Stimulated activated CD4-positive, alpha-beta T cell treated with anti-CD3 and anti-CD28 coated beads, Interleukin-1b, Interleukin-23, amount 100 ng/mL, for 48 hours (primary cell): ENCODE results near the gene KCNJ1.

Source experiments
- DNase-seq: peaks from one replicate; pipeline ENCODE4 v3.0.0-alpha.2; 2020

KCNJ1 gene

DNA sequence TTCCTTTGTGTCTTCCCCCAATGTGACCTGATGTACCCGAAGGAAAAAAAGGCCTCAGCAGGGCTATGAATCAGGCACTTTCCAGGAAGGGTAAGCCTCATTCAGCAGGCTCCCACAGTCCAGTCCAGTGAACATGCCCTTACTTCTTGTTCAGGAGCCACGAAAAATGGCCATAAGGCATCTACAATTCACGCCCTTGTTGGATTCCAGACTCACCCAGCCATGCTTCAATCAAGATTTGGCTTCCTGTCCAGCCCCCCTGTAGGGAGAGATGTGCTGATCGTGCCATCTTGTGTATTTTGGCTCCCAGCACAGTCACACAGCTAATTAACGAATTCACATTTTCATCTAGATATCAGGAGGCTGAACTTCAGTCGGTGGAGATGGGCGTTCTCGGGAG, 14.1 kb upstream of the KCNJ1 start:
- no peak for DNase-seq

DNA sequence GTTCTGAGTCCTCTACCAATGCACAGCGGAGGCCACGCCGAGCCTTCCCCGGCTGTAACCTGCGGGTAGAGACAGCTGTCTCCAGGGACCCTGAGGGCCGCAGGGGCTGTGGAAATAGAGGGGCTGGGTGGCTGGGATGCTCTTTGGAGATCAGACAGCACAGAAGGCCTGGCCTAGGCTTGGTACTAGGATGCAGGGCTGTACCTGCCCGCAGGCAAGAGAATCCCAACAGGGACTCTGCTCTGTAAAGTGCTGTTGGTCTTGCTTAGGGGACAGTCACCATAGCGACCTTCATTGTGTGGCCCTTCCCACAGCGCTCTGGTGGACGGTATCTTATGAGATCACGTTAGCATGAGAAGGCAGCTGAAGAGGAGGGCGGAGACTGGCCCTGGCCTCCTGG, 12.7 kb upstream of the KCNJ1 start:
- no peak for DNase-seq

DNA sequence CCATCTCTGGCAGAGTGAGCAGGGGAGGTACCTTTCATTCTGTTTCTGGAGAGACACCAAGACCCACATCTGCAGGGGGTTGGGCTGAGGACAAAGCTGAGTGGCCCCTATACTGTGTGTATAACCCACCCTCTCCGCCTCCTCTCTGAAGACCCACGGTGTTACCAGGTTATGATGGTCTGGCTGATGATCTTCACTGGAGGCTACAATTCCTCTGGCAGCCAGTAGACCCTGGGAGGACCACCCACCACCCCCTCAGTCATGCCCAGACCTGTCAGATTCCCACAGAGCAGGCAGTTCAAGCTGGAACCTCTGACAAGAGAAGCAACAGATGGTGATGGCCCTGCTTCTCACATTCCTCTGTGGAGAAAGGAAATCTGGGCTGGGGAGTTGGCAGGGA, 11.4 kb upstream of the KCNJ1 start:
- no peak for DNase-seq

DNA sequence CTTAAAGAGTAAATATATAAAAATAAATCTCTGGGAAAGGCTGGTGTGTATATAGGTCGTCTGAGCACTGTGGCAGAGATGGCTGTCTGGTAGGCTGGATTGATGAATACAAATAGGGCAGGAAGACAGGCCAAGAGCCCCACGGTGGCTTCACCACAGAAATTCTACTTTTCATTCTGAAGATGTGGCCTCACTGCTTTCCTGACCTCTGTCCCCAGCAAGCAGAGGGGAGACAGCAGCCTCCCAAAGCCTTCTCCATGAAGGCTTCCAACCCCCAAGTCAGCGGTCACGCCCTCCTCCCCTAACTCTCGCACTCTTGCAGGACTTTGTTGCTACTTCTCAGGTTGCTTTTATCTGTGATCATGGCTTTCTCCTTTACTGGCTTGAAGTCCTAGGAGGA, 10.6 kb upstream of the KCNJ1 start:
- DNase-seq, result no peak

DNA sequence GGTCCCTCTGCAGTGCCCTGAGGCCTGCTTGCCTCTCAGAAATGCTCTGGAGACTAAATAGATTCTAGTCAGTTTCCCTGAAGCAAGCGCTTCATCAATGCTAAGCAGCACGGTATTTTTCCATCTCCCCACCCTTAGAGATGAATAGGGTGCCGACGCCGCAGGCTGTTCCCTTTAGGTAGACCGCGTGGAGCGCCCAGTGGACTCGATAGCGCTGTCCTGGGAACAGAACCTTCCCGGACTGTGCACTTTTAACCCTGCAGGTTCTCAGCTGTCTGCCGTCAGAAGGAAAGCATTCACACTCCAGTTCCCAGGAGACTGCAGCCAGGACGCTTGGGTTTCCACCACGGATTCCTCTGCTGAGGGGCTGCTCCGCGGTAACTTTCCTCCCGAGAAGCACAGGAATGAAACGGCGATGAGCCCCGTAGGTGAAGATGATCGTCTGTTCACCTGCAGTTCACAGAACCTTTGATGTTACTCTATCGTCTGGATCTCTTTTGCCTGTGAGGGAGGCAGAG, 9.1 kb upstream of the KCNJ1 start:
- DNase-seq, result no peak

DNA sequence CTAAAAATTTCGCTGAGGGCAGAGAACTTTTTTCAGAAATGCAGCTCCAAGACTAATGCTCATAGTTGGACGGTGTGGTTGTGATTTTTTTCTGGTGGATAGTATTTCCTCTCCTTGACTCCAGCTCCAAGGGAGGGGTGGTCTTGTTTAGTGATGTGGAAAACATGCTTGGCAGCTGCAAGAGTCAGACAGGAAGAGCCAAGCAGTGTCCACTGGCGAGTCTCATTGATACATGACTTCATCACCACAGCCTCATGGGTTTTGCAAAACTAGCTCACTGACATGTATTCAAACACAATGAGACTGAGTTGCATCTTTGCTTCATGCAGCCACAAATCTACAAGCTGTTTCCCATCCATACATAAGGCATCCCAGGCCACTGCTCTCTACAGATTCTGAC, 7.3 kb upstream of the KCNJ1 start:
- DNase-seq, result no peak

DNA sequence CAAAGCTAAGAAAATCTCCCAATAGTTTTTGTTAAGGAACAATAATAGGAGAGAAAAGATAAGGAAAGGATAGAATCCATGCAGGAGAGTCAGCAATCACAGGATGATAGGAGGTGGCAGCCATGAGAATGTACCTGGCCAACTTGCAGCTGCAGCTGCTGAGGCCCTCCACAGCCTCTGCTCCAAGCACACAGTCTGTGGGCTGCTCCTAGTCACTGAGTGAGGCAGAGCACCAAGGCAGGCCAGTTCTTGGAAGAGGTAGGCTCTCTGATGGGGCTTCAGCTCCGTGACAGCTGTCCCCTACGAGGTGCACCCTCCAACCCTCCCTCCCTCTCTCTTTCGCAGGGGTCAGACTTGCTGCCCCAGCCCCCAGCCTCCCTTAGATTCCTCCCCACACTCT, 5.5 kb upstream of the KCNJ1 start:
- no peak for DNase-seq

DNA sequence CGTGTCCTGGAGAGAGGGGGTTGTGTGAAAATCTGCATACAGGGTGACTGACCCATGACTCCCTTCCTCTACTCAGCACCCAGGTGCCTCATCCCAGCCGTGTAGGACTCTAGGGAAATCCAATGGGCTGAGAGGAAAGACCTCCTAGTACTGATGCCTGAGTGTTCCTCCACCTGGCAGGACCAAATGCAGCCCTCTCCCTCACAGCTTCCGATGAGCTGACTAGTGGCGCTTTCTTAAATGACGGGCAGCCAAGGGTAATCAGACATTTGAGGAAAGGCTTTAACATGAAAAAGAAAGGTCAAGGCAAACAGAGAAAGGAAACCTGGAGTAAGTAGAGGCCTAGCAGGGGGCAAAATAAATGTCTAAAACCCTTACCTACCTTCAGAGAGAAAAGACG, 5.0 kb upstream of the KCNJ1 start:
- no peak for DNase-seq

DNA sequence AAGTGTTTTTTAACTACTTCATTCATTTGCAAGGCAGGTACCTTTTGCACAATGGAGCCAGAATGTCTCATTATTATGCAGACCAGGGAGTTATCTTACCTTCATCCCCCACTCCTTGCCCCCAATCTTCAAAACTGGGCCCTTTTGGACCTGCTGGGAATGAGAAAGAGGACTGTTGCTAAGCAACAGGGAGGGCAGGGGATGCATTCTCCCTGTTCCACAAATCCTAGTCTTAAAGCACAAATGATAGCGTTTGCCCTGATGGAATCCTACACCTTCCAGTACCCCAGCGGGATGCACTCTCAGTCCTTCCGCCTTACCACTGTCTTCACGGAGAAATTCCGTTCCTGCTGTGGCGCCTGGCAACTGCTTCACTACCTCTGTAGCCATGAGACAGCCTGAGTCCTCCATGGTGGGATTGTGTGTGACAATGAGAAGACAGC, 4.1 kb upstream of the KCNJ1 start:
- DNase-seq, result no peak

DNA sequence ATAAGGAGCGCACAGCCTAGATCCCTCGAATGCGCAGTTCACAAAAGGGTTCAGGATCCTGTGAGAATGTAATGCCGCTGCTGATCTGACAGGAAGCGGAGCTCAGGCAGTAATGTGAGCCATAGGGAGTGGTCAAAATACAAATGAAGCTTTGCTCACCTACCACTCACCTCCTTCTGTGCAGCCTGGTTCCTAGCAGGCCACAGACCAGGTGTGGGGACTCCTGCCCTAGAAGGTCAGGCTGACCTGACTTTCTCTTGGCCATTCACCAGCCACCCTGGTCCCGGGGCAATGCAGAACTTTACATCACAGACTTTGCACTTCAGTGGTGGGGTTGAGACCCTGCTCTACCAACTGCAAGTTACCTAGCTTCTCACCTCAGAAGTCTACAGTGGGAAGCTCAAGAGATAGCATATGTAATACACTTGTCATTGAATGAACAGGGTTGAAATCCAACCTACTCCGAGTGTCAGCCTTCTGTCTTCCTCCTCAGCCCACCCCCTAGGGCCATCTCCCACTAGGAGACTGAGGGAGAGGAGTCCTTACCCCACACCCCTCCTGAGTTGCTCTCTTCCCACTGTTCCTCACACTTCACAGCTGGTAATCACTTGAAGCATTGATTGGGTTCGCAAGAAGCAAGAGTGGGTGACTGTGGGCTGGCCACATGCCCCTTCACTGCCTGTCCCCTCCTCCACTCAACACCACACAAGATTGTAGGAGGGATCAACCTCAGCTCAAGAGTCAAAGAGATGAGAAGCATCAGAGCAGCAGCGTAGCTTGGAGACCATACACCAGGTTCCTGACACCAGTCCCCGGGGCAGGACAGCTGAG, 2.0 kb upstream of the KCNJ1 start:
- DNase-seq, result no peak

DNA sequence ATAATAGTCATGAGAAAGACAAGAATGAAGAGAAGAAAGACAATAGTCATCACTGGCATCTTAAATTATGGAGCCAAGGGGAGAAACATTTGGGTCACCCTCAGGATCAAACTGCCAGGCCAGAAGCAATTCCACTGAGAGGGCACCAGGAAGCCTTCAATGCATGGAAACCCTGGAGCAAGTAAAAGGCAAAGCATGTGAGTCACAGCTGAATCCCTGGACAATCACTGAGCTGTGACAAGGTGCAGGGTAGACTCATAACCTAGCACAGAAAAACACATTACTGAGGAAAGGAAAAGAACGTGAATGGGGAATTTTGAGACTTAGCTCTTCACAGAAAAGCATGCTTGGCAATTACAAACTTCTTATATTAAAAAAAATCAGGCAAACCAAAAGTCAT, 1.6 kb downstream of the KCNJ1 start:
- DNase-seq, result no peak

DNA sequence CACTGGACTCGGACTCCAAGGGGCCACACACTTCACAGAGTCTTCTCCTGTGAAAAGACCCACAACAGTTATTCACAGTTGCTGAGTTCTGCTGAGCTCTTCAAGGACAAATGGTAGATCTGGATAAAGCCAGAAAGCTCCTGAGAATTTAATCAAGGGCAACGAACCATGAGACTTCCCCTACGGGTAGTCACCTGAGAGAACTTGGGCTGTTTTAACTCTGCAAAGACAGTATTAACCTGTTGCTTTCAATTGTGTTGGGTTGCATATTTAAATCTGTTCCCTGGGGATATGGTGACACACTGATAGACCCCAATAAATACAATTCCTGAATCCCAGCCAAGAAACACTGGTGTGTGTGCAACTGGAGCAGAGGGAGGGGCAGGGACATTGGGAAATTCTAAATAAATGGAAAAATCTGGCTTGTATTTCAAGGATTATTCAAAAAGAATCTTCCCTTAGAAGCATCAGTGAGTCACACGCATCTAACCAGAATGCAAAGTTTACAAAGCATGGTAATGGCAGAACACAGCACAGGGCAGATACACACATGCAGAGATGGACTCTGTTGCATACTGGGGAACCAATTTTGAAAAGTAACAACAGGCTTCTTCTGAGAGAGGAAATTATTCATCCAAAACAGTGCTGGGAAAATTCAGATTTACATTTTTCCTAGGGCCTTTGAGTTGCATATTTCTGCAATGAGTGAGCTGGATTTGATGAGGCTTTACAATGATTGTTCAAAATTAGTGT, 4.0 kb downstream of the KCNJ1 start:
- DNase-seq, result no peak

DNA sequence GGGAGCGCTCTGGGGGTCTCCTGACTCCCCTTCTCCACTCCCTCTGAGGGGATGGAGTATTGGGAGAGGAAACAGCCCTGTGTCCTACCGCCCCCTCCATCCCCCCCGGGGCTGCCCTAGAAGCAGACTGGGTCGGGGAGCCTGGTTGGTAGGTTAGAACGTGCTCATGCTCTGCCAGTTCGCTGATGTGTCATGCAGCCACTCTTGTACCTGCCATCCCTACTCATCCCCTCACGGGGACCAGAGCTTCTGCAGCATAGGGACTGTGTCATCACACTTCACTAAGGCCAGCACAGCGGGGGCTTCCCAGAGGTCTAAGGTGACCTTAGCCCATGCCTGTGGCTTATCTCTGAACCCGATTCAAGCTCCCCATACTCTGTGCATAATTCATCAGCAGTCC, 4.7 kb downstream of the KCNJ1 start:
- no peak for DNase-seq

DNA sequence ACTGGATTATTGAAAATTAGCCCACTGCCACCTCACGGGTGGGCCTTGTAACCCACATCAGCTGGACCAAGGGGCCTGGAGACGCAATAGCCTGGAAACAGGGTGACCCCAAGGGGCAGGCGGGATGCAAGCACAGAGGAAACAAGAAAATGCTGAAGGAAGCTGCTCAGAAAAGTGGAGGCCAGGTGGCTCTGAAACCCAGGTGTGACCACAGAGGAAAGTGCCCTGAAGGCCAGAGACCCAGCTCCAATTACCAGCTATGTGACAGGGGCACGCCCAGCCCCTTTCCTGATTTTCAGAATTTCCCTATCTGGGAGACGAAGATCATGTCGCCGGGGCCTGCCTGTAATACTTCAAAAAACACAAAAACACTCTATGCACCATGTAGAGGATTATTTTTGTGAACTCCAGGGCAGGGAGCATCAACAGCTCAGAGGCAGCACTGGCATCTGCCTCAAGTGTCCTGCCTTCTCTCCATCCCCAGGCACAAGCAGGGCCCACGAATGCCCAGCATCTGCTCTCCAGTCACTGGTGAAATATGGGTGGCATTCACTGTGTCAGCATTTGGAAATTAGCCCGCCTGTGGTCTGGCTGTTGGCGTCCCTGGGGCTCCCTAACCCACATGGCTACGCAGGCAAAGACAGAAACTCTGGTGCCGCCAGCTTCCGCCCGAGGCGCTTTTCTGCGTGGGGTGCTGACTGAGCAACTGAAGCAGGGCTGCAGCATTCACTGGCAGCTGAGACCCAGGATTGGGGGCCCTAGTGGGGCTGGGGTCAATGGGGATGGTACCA, 6.3 kb downstream of the KCNJ1 start:
- DNase-seq, result no peak

DNA sequence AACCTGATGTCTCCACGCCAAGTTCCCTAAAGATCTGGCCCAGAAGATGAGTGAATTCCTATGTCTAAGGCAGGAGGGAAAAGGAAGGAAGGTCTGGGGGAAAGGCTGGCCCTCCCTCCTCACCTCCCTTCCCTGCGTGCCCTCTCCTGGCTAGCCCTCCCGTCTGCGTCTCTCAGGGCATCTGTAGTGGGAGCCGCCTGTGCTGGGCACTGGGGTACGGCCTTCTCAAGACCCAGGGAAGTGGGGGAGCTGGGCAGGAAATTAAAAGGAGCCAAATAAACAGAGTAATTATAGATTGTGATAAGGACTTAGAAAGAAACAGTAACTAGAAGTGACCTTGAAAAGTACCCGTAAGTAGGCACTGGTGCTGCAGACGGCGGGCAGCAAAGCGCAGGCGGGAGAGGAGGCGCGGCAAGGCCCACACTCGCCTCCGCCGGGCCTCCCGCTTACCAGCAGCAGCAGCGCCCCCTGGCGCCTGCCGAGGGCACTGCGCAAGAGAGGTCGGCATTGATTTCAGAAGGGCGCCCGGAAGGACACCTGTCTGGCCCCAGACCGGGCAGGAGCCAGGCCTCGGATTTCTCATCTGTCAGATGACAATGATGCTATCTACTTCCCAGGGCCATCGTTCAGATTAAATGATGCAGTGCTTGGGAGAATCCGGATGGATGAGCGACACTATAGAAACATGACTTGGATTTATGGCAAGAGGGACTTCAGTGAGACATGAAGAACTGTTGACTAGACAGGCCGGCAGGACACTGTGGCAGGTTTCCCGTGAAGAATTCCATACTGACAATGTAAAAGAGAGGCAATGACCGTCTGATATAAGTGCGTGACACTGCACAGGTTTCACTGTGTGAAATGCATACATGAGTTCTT, 7.3 kb downstream of the KCNJ1 start:
- DNase-seq, result peak; percentile 78

DNA sequence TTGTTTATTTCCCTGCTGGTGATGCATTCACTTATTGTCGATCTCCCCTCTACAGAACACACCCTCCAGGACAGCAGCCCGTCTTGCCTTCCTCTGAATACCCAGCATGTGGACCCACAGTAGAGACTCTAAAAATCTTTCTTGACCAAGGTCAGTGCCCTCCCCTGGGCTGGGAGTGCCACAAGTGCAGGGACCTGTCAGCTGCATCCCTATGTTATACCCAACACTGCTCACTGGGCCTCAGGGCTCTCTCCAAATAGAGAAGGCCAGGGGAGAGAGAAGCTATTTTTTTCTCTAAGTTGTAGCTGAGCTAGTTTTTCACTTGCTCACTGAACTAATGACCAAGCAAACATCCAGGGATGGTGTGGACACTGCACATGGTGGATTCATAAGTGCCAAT, 9.8 kb downstream of the KCNJ1 start:
- DNase-seq, result no peak

DNA sequence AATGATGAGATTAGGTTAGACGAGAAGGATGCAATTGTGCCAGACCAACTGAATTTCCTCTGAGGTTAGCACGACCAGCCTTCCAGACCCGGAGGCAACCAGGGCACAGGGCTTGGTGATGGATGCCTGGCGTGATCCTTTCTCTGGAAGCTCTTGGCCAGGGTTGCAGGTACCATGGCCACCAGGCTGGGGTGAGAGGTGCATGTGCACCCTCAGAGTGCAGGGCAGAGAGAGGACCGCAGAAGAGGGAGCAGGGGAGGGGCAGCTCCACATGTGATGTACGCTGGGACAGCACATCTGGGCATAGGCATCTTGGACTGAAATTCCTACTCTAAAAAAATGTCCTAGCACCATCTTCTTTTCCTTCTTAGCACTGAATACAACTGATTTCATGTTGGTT, 10.9 kb downstream of the KCNJ1 start:
- no peak for DNase-seq

DNA sequence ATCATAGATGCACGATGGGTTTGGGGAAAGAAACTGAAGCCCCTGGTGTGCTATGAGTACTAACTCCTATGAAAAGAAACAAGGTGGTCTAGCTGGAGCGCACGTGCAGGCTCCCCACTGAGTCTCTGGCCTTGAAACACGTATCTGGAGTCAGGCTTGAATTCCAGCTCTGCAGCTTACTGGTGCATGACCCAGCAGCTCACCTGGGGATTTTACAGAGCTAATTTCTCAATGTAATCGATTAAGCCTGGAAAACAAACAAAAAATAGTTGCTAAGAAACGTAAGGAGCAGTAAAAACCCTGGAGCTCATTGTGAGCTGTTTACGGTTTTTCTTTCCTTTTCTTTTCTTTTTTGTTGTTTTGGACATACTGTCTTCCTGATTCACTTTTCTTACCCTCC, 12.3 kb downstream of the KCNJ1 start:
- no peak for DNase-seq

DNA sequence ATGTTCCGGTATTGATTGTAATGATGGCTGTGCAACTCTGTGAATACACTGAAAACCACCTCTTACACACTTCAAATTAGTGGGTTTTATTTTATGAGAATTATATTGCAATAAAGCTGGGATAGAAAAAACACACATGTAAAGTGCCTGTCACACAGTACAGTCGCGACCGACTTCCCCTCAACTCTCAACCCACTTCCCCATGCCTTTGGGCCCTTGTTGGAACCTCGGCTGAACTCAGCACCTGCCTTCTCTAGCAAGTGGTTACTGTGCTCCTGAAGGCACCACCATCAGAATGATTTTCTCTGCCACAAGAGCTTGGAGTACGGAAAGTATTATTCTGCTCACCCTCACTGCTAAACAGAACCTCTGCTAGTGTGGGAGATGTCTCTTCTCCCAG, 13.5 kb downstream of the KCNJ1 start:
- DNase-seq, result no peak

DNA sequence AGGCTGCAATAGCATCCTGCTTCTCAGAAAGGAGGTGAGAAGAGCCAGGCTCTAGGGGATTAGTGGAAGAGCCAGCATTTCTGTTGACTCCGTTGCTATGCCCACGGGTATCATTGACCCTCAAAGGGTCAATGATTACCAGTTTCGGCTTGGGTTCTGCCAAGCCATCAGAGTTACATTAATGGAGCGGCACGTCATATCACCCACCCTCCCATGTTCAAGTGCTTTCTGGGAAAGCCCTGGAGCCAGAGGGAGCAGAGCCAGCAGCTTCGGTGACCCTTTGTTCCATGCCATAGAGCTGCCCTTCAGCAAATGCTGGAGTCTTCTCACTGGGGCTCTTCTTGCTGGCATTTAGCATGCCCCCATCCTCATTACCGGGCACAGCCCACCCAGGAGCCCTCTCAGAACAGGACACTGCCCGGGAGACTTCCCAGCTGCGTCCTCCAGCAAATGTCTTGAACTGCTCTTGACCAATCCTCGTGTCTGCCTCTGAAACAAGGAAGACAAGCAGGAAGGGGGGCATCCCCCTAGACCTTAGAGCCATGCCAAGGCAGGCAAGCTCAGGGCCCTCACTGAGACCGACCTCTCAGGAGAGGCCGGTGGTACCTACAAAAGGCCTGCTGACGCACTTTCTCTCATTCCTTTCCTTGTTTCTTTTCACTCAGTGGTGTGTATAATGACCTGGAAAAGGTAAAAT, 14.6 kb downstream of the KCNJ1 start:
- DNase-seq, result no peak

DNA sequence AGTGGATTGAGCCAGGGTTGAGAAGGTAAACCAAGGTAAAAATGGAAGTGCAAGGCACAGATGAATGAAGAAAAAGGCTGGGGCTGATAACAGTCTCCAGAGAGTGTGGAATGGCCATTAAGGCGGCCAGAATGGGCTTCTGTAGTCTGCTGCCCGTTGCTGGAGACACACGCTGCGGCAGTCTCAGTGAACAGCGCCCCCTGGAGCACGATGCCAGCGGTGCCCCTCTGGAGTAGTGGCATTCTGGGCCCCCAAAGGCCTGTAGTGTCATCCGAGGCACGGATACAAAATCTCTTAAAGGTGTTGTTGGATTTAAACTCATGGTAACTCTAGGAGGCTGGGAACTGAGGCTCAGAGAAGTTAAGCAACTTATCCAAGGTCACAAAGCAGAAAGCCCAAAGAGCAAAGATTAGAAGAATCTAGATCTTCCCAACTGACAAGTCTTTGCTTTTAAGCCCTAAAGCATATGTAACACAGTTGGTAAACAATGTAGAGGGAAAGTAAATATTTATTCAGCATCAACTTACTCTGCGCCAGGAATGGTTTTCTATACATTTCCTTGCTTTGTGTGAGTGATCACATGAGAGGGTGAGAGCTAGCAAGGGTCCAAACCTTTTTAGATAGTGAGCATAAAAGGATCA, 18.2 kb downstream of the KCNJ1 start:
- peak; percentile 59 for DNase-seq
